Endothelial cell of umbilical vein (primary cell): ENCODE results near the gene ATG12. TPM values are rescaled to one million over a fixed set of nuclear protein-coding genes. Genes with fewer than 3 reads are reported as not detected.

Experiments
- BruUV-seq: library from RNA; stranded (reverse); fragments of 400-500 nt; replicated peaks from 2 replicates; lab custom pipeline; 2021; lab: Mats Ljungman, UMichigan
- CTCF ChIA-PET: fragments of 300-600, 350-600 bp; sonication (Branson Sonifier 250); formaldehyde crosslinking; loops from one replicate; lab custom pipeline; 2021; ENCODE audit warnings: antibody characterized with exemption, inconsistent platforms; lab: Charles Lee
- POLR2A ChIA-PET: fragments of 300-600, 350-600 bp; sonication (Branson Sonifier 250); formaldehyde crosslinking; loops from one replicate; lab custom pipeline; 2021; ENCODE audit warnings: antibody characterized with exemption, inconsistent platforms; lab: Charles Lee
- DNase-seq: peaks from one replicate; pipeline ENCODE4 v3.0.0-alpha.2; 2011; ENCODE audit warnings: low read depth, low spot score
- FAIRE-seq: peaks from 2 replicates; lab custom pipeline; 2011; peaks lifted over from hg19 to GRCh38; lab: Jason Lieb, UNC
- H2AFZ ChIP-seq: 2 replicates; pipeline ENCODE4 v1.6.0; 2012; ENCODE audit warnings: low read depth, low read length, control low read depth, inconsistent platforms
- H3K27ac ChIP-seq: 2 replicates; pipeline ENCODE4 v1.5.1; 2011; ENCODE audit warnings: low read depth, mild to moderate bottlenecking, control low read depth, low read length, moderate library complexity; ENCODE audit not compliant: insufficient read depth
- H3K27me3 ChIP-seq, 2 experiments: 2 replicates each; pipeline versions ENCODE4 v1.6.0 to v1.6.1; 2011; ENCODE audit warnings: low read length in 2 of 2, mixed read lengths in 1 of 2; ENCODE audit not compliant: control insufficient read depth in 2 of 2, insufficient read depth in 2 of 2
- H3K36me3 ChIP-seq, 2 experiments: 2 replicates in 1 of 2; 3 replicates in 1 of 2; pipeline ENCODE4 v1.5.1; 2011; ENCODE audit warnings: low read length in 2 of 2, mild to moderate bottlenecking in 1 of 2, moderate library complexity in 1 of 2; ENCODE audit not compliant: control insufficient read depth in 2 of 2, insufficient read depth in 2 of 2; ENCODE audit errors: extremely low read depth in 1 of 2
- H3K4me1 ChIP-seq: 3 replicates; pipeline ENCODE4 v1.5.1; 2011; ENCODE audit warnings: mild to moderate bottlenecking, low read length; ENCODE audit not compliant: control insufficient read depth, insufficient read depth; ENCODE audit errors: extremely low read depth
- H3K4me2 ChIP-seq: 2 replicates; pipeline ENCODE4 v1.6.1; 2011; ENCODE audit warnings: low read length, control low read depth, mixed read lengths; ENCODE audit not compliant: insufficient read depth
- H3K4me3 ChIP-seq, 3 experiments: fragments of 200-600 bp in 1 of 3; sonication (generic), shearing (Covaris generic) in 1 of 3; replicated peaks in 1 of 3; 2 replicates each; pipeline ENCODE4 v1.5.1; 2011 to 2016; ENCODE audit warnings: control low read depth in 3 of 3, low read length in 3 of 3, mild to moderate bottlenecking in 2 of 3, inconsistent platforms in 1 of 3, low read depth in 1 of 3, moderate library complexity in 1 of 3; ENCODE audit not compliant: insufficient read depth in 1 of 3
- H3K79me2 ChIP-seq: 2 replicates; pipeline ENCODE4 v1.6.0; 2012; ENCODE audit warnings: low read length, inconsistent platforms; ENCODE audit not compliant: control insufficient read depth, insufficient read depth
- H3K9ac ChIP-seq: replicated peaks from 2 replicates; pipeline ENCODE3; 2011; ENCODE audit warnings: low read length, control low read depth; ENCODE audit not compliant: insufficient read depth; ENCODE audit errors: extremely low read depth
- H3K9me1 ChIP-seq: replicated peaks from 3 replicates; pipeline ENCODE4 v1.6.0; 2011; ENCODE audit warnings: mild to moderate bottlenecking, low read length; ENCODE audit not compliant: control insufficient read depth, insufficient read depth; ENCODE audit errors: extremely low read depth
- H3K9me3 ChIP-seq: replicated peaks from 2 replicates; pipeline ENCODE4 v1.5.1; 2012; ENCODE audit warnings: low read length, inconsistent platforms; ENCODE audit not compliant: control insufficient read depth, insufficient read depth
- H4K20me1 ChIP-seq: replicated peaks from 2 replicates; pipeline ENCODE3; 2011; ENCODE audit warnings: mild to moderate bottlenecking, low read length; ENCODE audit not compliant: control insufficient read depth, insufficient read depth; ENCODE audit errors: extremely low read depth
- EZH2 ChIP-seq: IDR thresholded peaks from 2 replicates; pipeline ENCODE4 v1.6.1; 2012; ENCODE audit warnings: borderline replicate concordance, low read depth, mild to moderate bottlenecking, moderate library complexity, low read length, inconsistent platforms; ENCODE audit not compliant: severe bottlenecking
- FOS ChIP-seq: IDR thresholded peaks from 2 replicates; pipeline ENCODE4 v1.6.1; 2011; ENCODE audit warnings: mild to moderate bottlenecking, low read length, moderate library complexity, borderline replicate concordance; ENCODE audit not compliant: insufficient read depth
- GATA2 ChIP-seq: IDR thresholded peaks from 2 replicates; pipeline ENCODE4 v1.7.0; 2011; ENCODE audit warnings: low read depth, mild to moderate bottlenecking, moderate library complexity, mixed read lengths, low read length; ENCODE audit not compliant: insufficient read length, insufficient read depth
- JUN ChIP-seq: IDR thresholded peaks from 2 replicates; pipeline ENCODE4 v1.6.1; 2011; ENCODE audit warnings: borderline replicate concordance, low read depth; ENCODE audit not compliant: insufficient read length, insufficient read depth
- MYC ChIP-seq: IDR thresholded peaks from one replicate; pipeline ENCODE4 v1.6.1; 2011; ENCODE audit warnings: mild to moderate bottlenecking, low read depth, low read length
- POLR2A ChIP-seq: IDR thresholded peaks from 2 replicates; pipeline ENCODE4 v1.6.1; 2012; ENCODE audit warnings: low read depth, mild to moderate bottlenecking, control low read depth, low read length
- POLR2AphosphoS5 ChIP-seq: IDR thresholded peaks from 2 replicates; pipeline ENCODE4 v1.6.1; 2012; ENCODE audit warnings: low read depth, mild to moderate bottlenecking, control low read depth, low read length, moderate library complexity; ENCODE audit not compliant: insufficient read depth
- dilution Hi-C: fragments of 300-500 bp; cut with MboI; formaldehyde crosslinking; loops from one replicate; pipeline ENCODE4 v1.15.0; 2019; ENCODE audit warnings: low sequenced_read_pairs; ENCODE audit not compliant: extremely low pct_ligation_motif_present
- intact Hi-C: fragments of 100-400 bp; cut with micrococcal nuclease; formaldehyde crosslinking; loops from one replicate; pipeline ENCODE4 v1.10.0; 2022
- polyA plus RNA-seq, 4 experiments: library from polyadenylated mRNA; depleted of rRNA in 3 of 4; stranded (reverse) in 3 of 4; unstranded in 1 of 4; fragments of >200 nt; gene quantifications; 2 replicates each; pipeline versions ENCODE4 v1.2.1 to v1.2.3, GENCODE V29; 2011 to 2012; ENCODE audit warnings: missing spikeins in 1 of 4
- total RNA-seq: library from RNA; stranded (reverse); gene quantifications from 2 replicates; pipeline ENCODE4 v1.2.3, GENCODE V29; 2021
- TF ChIP-seq, protein P1 (sequence below): IDR thresholded peaks from 2 replicates; pipeline ENCODE4 v1.6.1; 2011; ENCODE audit not compliant: insufficient read depth, insufficient read length
- TF ChIP-seq, protein P2 (sequence below), 2 donors: IDR thresholded peaks; 1 replicate in 1 of 2; 2 replicates in 1 of 2; pipeline ENCODE4 v1.5.1; 2011; ENCODE audit warnings: low read length in 2 of 2, mild to moderate bottlenecking in 2 of 2, moderate library complexity in 2 of 2, control low read depth in 1 of 2, inconsistent platforms in 1 of 2, low read depth in 1 of 2; ENCODE audit not compliant: insufficient read depth in 1 of 2; ENCODE audit errors: extremely low read depth in 1 of 2

The ATG12 gene
- total and polyA plus RNA-seq, 2 donors (not counting 3 experiments of a cell fraction or from before 2014, with no cell fraction given), result 27.5 to 62.0 TPM

DNA sequence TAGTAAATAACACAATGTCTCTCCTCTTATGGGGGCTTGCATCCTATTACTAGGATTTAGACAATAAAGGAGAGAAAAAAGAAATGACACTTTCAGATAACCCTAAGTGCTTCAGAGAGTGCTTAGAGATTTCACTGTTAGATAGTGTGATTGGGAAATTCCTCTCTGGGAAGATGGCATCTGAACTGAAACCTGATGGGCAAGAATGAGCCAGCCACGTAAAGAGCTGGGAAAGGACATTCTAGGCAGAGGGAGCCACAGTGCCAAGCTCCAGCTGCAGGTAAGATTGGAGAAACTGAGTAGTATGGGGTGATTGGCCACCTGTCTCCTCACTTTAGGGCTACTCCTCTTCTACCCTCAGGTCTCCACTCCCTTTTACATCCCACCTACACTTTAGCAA is 39.4 kb downstream of the ATG12 start:
- FAIRE-seq, result no peak

More for the DNA sequence above, 39.4 kb downstream of the ATG12 start:
- no peak overlapping the region for H2AFZ ChIP-seq
- dilution Hi-C loops, result no loop called here
- H3K4me1 ChIP-seq, result no peaks in the 10 kb centered on the region
- no peak overlapping the region for H3K27ac ChIP-seq
- no peak overlapping the region for H3K4me3 ChIP-seq
- no peaks in the 10 kb centered on the region for H3K9me3 ChIP-seq
- intact Hi-C loops, result no loop called here
- H3K4me2 ChIP-seq, result no peak overlapping the region
- H3K27me3 ChIP-seq, result peaks cover 0 to 2% of the 10 kb centered on the region in 2 experiments
- ChIA-PET POLR2A (no interaction called here), CTCF (interaction anchor here (0.6 kb wide), 1 partner anchor 19 kb away, joined by 3 read pairs; no protein-coding TSS in a partner anchor)
- BruUV-seq, result no TSS peak
- no peak for DNase-seq
- no peak overlapping the region for H3K9ac ChIP-seq
- TF ChIP-seq, protein P1, sequence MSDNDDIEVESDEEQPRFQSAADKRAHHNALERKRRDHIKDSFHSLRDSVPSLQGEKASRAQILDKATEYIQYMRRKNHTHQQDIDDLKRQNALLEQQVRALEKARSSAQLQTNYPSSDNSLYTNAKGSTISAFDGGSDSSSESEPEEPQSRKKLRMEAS, result no peak
- TF ChIP-seq POLR2A (no peak), FOS (no peak), MYC (no peak), EZH2 (no peak), POLR2AphosphoS5 (no peak), JUN (no peak), GATA2 (no peak)
- TF ChIP-seq, protein P2, sequence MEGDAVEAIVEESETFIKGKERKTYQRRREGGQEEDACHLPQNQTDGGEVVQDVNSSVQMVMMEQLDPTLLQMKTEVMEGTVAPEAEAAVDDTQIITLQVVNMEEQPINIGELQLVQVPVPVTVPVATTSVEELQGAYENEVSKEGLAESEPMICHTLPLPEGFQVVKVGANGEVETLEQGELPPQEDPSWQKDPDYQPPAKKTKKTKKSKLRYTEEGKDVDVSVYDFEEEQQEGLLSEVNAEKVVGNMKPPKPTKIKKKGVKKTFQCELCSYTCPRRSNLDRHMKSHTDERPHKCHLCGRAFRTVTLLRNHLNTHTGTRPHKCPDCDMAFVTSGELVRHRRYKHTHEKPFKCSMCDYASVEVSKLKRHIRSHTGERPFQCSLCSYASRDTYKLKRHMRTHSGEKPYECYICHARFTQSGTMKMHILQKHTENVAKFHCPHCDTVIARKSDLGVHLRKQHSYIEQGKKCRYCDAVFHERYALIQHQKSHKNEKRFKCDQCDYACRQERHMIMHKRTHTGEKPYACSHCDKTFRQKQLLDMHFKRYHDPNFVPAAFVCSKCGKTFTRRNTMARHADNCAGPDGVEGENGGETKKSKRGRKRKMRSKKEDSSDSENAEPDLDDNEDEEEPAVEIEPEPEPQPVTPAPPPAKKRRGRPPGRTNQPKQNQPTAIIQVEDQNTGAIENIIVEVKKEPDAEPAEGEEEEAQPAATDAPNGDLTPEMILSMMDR (IDR thresholded peaks at IDR 0.05; ENCODE audit: extremely low read depth in 1 of 2, insufficient read depth in 1 of 2, low read depth in 1 of 2, low read length in 2 of 2), result no peak
- H3K79me2 ChIP-seq, result no peaks in the 10 kb centered on the region
- H3K36me3 ChIP-seq, result no peaks in the 10 kb centered on the region
- H4K20me1 ChIP-seq, result no peaks in the 10 kb centered on the region
- no peaks in the 10 kb centered on the region for H3K9me1 ChIP-seq
